ENCODE results near the gene CIAO2B. TPM values are rescaled to one million over a fixed set of nuclear protein-coding genes. Genes with fewer than 3 reads are reported as not detected.
"Not testable (repeated sequence)": the region's sequence is repeated elsewhere in the genome, so short reads cannot be mapped to it uniquely, and the experiment has no call there.

The CIAO2B gene
- total RNA-seq, 1 donor from 2014 or later: 156 TPM

- Histone ChIP-seq H3K36me3 (ENCODE audit: control insufficient read depth, insufficient read depth, low read length) (no peaks in the 10 kb centered on the region), H3K4me3 (ENCODE audit: low read depth, low read length) (no peak overlapping the region), H3K27me3 (ENCODE audit: control insufficient read depth, insufficient read depth, low read length) (no peaks in the 10 kb centered on the region)
- no peak for DNase-seq (ENCODE audit: low read depth)
- TF ChIP-seq CTCF (IDR thresholded peaks at IDR 0.05; ENCODE audit: insufficient read depth, low read length, poor library complexity, severe bottlenecking): no peak
Observed at GRCh38 chr16:66899310-66899944, 34.8 kb downstream of the CIAO2B start.

GRCh38 chr16:66898933-66899309, 35.3 kb downstream of the CIAO2B start:
- H3K36me3 ChIP-seq (ENCODE audit: control insufficient read depth, insufficient read depth, low read length): no peaks in the 10 kb centered on the region
- H3K27me3 ChIP-seq (ENCODE audit: control insufficient read depth, insufficient read depth, low read length): no peaks in the 10 kb centered on the region
- no peak overlapping the region for H3K4me3 ChIP-seq (ENCODE audit: low read depth, low read length)
- no peak for DNase-seq (ENCODE audit: low read depth)
- TF ChIP-seq CTCF (IDR thresholded peaks at IDR 0.05; ENCODE audit: insufficient read depth, low read length, poor library complexity, severe bottlenecking): no peak

GRCh38 chr16:66898207-66898606, 36.0 kb downstream of the CIAO2B start:
- no peak for TF ChIP-seq CTCF (IDR thresholded peaks at IDR 0.05; ENCODE audit: insufficient read depth, low read length, poor library complexity, severe bottlenecking)
- Histone ChIP-seq H3K36me3 (ENCODE audit: control insufficient read depth, insufficient read depth, low read length) (no peaks in the 10 kb centered on the region), H3K4me3 (ENCODE audit: low read depth, low read length) (no peak overlapping the region), H3K27me3 (ENCODE audit: control insufficient read depth, insufficient read depth, low read length) (no peaks in the 10 kb centered on the region)
- peak; percentile 42 for DNase-seq (ENCODE audit: low read depth)

DNA sequence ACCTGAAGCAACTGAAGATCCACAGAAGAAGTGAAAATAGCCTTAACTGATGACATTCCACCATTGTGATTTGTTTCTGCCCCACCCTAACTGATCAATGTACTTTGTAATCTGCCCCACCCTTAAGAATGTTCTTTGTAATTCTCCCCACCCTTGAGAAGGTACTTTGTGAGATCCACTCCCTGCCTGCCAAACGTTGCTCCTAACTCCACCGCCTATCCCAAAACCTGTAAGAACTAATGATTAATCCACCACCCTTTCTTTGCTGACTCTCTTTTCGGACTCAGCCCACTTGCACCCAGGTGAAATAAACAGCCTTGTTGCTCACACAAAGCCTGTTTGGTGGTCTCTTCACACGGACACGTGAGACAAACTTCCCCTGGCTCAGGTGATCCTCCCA, 37.5 kb downstream of the CIAO2B start:
- not testable (repeated sequence) for DNase-seq (ENCODE audit: low read depth); H3K36me3 ChIP-seq (ENCODE audit: control insufficient read depth, insufficient read depth, low read length); H3K4me3 ChIP-seq (ENCODE audit: low read depth, low read length); H3K27me3 ChIP-seq (ENCODE audit: control insufficient read depth, insufficient read depth, low read length)

- Histone ChIP-seq H3K4me3 (ENCODE audit: low read depth, low read length) (no peak overlapping the region), H3K36me3 (ENCODE audit: control insufficient read depth, insufficient read depth, low read length) (no peaks in the 10 kb centered on the region), H3K27me3 (ENCODE audit: control insufficient read depth, insufficient read depth, low read length) (no peaks in the 10 kb centered on the region)
- DNase-seq (ENCODE audit: low read depth): no peak
- TF ChIP-seq CTCF (IDR thresholded peaks at IDR 0.05; ENCODE audit: insufficient read depth, low read length, poor library complexity, severe bottlenecking): no peak
Observed at GRCh38 chr16:66895999-66896398, 38.2 kb downstream of the CIAO2B start.

DNA sequence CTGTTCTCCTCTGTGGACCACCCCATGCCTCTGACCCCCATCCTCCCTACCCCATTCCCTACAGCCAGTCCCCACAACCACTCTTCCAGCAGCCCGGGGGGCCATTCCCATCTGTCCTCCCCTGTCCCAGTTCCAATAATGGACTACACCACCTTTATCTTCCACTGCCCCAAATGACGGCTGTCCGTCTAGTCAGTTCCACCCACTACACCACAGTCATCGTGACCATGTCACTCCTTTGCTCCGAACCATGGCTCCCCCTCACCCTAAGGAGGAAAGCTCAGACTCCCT, 38.6 kb downstream of the CIAO2B start:
- no peak for TF ChIP-seq CTCF (IDR thresholded peaks at IDR 0.05; ENCODE audit: insufficient read depth, low read length, poor library complexity, severe bottlenecking)
- H3K36me3 ChIP-seq (ENCODE audit: control insufficient read depth, insufficient read depth, low read length): no peaks in the 10 kb centered on the region
- no peak overlapping the region for H3K4me3 ChIP-seq (ENCODE audit: low read depth, low read length)
- no peaks in the 10 kb centered on the region for H3K27me3 ChIP-seq (ENCODE audit: control insufficient read depth, insufficient read depth, low read length)
- DNase-seq (ENCODE audit: low read depth): no peak
